RCC 7860 (cell line): Measurements from ENCODE around the gene SLC6A3.
"Not testable (repeated sequence)": the region's sequence is repeated elsewhere in the genome, so short reads cannot be mapped to it uniquely, and the experiment has no call there.

Source experiments
- DNase-seq: peaks from one replicate; pipeline ENCODE4 v3.0.0-alpha.2; 2015; ENCODE audit warnings: low spot score
- FAIRE-seq: peaks from 2 replicates; lab custom pipeline; 2012; peaks lifted over from hg19 to GRCh38; lab: Jason Lieb, UNC

The SLC6A3 gene

GRCh38 chr5:1375871-1376810 lies 69.1 kb downstream of the SLC6A3 start:
- FAIRE-seq: peak; percentile 67
- DNase-seq: no peak

- FAIRE-seq: no peak
- DNase-seq: no peak
Observed at GRCh38 chr5:1374679-1375055, 70.6 kb downstream of the SLC6A3 start.

- no peak for DNase-seq
- FAIRE-seq: no peak
Observed at GRCh38 chr5:1374030-1374678, 71.1 kb downstream of the SLC6A3 start.

GRCh38 chr5:1371972-1372342 lies 73.3 kb downstream of the SLC6A3 start:
- not testable (repeated sequence) for DNase-seq, FAIRE-seq

GRCh38 chr5:1371218-1371971 lies 73.8 kb downstream of the SLC6A3 start:
- FAIRE-seq: no peak
- DNase-seq: no peak

- FAIRE-seq (no peak), DNase-seq (no peak)
Observed at GRCh38 chr5:1370006-1370405, 75.2 kb downstream of the SLC6A3 start.

- FAIRE-seq: no peak
Observed at GRCh38 chr5:1368756-1369155, 76.5 kb downstream of the SLC6A3 start.

GRCh38 chr5:1368236-1368635 lies 77.0 kb downstream of the SLC6A3 start:
- FAIRE-seq: no peak
- DNase-seq: no peak

More at GRCh38 chr5:1368756-1369155, 76.5 kb downstream of the SLC6A3 start:
- DNase-seq: no peak

GRCh38 chr5:1367149-1367548 lies 78.1 kb downstream of the SLC6A3 start:
- FAIRE-seq: no peak
- DNase-seq: no peak

- DNase-seq: no peak
- no peak for FAIRE-seq
Observed at GRCh38 chr5:1366514-1366913, 78.7 kb downstream of the SLC6A3 start.

GRCh38 chr5:1364211-1364610 lies 81.0 kb downstream of the SLC6A3 start:
- no peak for DNase-seq
- FAIRE-seq: no peak

- FAIRE-seq: no peak
Observed at GRCh38 chr5:1363581-1363980, 81.7 kb downstream of the SLC6A3 start.

GRCh38 chr5:1363160-1363559 lies 82.1 kb downstream of the SLC6A3 start:
- FAIRE-seq (no peak), DNase-seq (no peak)

More at GRCh38 chr5:1363581-1363980, 81.7 kb downstream of the SLC6A3 start:
- DNase-seq: no peak

- DNase-seq (no peak), FAIRE-seq (no peak)
Observed at GRCh38 chr5:1362242-1363015, 82.8 kb downstream of the SLC6A3 start.

GRCh38 chr5:1360861-1361260 lies 84.4 kb downstream of the SLC6A3 start:
- no peak for DNase-seq
- FAIRE-seq: no peak

- FAIRE-seq, DNase-seq: not testable (repeated sequence)
Observed at GRCh38 chr5:1360367-1360766, 84.9 kb downstream of the SLC6A3 start.

- DNase-seq (no peak), FAIRE-seq (no peak)
Observed at GRCh38 chr5:1359713-1360112, 85.5 kb downstream of the SLC6A3 start.

GRCh38 chr5:1359031-1359645 lies 86.1 kb downstream of the SLC6A3 start:
- FAIRE-seq (no peak), DNase-seq (no peak)

GRCh38 chr5:1358726-1359025 lies 86.6 kb downstream of the SLC6A3 start:
- FAIRE-seq (no peak), DNase-seq (no peak)

- DNase-seq (no peak), FAIRE-seq (no peak)
Observed at GRCh38 chr5:1357946-1358725, 87.1 kb downstream of the SLC6A3 start.
